WTC11 (cell line): ENCODE data around the gene SNX9.

Experiments
- TEAD4 ChIP-seq: sonication (generic); formaldehyde crosslinking; IDR thresholded peaks from 2 replicates; pipeline ENCODE4 v1.8.0; 2022; ENCODE audit warnings: mild to moderate bottlenecking, missing genetic modification reagents
- TF ChIP-seq, protein P1 (sequence below): sonication (generic); formaldehyde crosslinking; IDR thresholded peaks from 2 replicates; pipeline ENCODE4 v1.8.0; 2022; ENCODE audit warnings: mild to moderate bottlenecking, missing genetic modification reagents
- TF ChIP-seq, protein P2 (sequence below): fragments of 200-600 bp; IDR thresholded peaks from 2 replicates; pipeline ENCODE4 v1.8.0; 2022; ENCODE audit warnings: antibody characterized with exemption

DNA sequence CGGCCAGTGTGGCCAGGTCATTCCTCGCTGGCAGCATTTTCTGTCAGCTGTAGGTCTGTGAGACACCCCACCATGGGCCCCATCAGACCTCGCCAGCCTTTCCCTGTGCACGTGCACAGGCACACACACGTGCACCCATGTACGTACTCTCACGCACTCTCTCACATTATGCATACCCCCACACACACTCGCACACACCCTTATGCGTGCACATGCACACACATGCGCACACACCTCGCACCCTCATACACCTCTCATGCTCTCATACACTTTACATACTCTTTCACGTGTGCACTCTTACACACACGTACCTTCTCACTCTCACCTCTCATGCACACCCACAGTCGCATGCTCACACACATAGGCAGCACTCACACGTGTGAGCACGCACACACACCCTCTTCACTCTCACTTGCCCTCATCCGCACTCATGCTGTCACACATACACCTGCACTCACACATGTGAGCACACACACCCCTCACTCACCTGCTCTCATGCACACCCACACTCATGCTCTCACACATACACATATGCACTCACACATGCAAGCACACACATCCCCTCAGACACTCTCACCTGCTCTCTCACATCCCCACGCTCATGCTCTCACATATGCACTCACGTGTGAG, 46.7 kb downstream of the SNX9 start:
- TF ChIP-seq, protein P1, sequence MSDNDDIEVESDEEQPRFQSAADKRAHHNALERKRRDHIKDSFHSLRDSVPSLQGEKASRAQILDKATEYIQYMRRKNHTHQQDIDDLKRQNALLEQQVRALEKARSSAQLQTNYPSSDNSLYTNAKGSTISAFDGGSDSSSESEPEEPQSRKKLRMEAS (CRISPR knock-in tag): no peak
- TF ChIP-seq, protein P2, sequence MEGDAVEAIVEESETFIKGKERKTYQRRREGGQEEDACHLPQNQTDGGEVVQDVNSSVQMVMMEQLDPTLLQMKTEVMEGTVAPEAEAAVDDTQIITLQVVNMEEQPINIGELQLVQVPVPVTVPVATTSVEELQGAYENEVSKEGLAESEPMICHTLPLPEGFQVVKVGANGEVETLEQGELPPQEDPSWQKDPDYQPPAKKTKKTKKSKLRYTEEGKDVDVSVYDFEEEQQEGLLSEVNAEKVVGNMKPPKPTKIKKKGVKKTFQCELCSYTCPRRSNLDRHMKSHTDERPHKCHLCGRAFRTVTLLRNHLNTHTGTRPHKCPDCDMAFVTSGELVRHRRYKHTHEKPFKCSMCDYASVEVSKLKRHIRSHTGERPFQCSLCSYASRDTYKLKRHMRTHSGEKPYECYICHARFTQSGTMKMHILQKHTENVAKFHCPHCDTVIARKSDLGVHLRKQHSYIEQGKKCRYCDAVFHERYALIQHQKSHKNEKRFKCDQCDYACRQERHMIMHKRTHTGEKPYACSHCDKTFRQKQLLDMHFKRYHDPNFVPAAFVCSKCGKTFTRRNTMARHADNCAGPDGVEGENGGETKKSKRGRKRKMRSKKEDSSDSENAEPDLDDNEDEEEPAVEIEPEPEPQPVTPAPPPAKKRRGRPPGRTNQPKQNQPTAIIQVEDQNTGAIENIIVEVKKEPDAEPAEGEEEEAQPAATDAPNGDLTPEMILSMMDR: no peak
- no peak for TF ChIP-seq TEAD4 (CRISPR knock-in tag)
